KMS-11 (cell line): ENCODE results near the gene RGS10.

Source experiments
- H2AFZ ChIP-seq: fragments of 200-600 bp; sonication (generic); 2 replicates; pipeline ENCODE4 v1.6.1; 2016; ENCODE audit warnings: antibody characterized with exemption, mixed run types, low read depth
- H3K27ac ChIP-seq: fragments of 200-600 bp; sonication (generic); 2 replicates; pipeline ENCODE4 v1.6.1; 2016; ENCODE audit warnings: mild to moderate bottlenecking, mixed run types
- H3K27me3 ChIP-seq: fragments of 200-600 bp; sonication (generic); 2 replicates; pipeline ENCODE4 v1.6.1; 2017; ENCODE audit warnings: mild to moderate bottlenecking, low read depth, mixed run types, moderate library complexity; ENCODE audit not compliant: insufficient read depth
- H3K36me3 ChIP-seq: fragments of 200-600 bp; sonication (generic); 2 replicates; pipeline ENCODE4 v1.6.1; 2017; ENCODE audit warnings: mild to moderate bottlenecking, mixed run types; ENCODE audit not compliant: insufficient read depth
- H3K4me1 ChIP-seq: fragments of 200-600 bp; sonication (generic); 2 replicates; pipeline ENCODE4 v1.6.1; 2016; ENCODE audit warnings: mild to moderate bottlenecking, low read depth, mixed run types; ENCODE audit not compliant: poor library complexity, severe bottlenecking
- H3K4me2 ChIP-seq: fragments of 200-600 bp; sonication (generic); 2 replicates; pipeline ENCODE4 v1.7.0; 2016; ENCODE audit warnings: mild to moderate bottlenecking, mixed run types
- H3K4me3 ChIP-seq: fragments of 200-600 bp; sonication (generic); IDR thresholded peaks from 2 replicates; pipeline ENCODE4 v1.6.1; 2017; ENCODE audit warnings: low read depth, low read length, mixed read lengths; ENCODE audit not compliant: insufficient read depth
- H3K79me2 ChIP-seq: fragments of 200-600 bp; sonication (generic); 2 replicates; pipeline ENCODE4 v1.6.1; 2016; ENCODE audit warnings: low read depth, mixed run types; ENCODE audit not compliant: insufficient read depth
- H3K9ac ChIP-seq: fragments of 200-600 bp; sonication (generic); 2 replicates; pipeline ENCODE4 v1.6.1; 2016; ENCODE audit warnings: mild to moderate bottlenecking, mixed run types
- H4K20me1 ChIP-seq: fragments of 200-600 bp; sonication (generic); 2 replicates; pipeline ENCODE4 v1.6.1; 2016; ENCODE audit warnings: mild to moderate bottlenecking, mixed run types; ENCODE audit not compliant: insufficient read depth
- CTCF ChIP-seq: fragments of 200-600 bp; sonication (generic); conservative IDR thresholded peaks from 2 replicates; pipeline ENCODE4 v1.6.1; 2017; ENCODE audit warnings: low read depth, mild to moderate bottlenecking, antibody characterized with exemption, low read length, moderate library complexity, mixed read lengths

RGS10 gene

GRCh38 chr10:119456435-119456810 is 86.1 kb downstream of the RGS10 start:
- Histone ChIP-seq H3K36me3 (no peaks in the 10 kb centered on the region), H3K79me2 (no peaks in the 10 kb centered on the region), H3K4me1 (no peaks in the 10 kb centered on the region), H3K27me3 (no peaks in the 10 kb centered on the region), H4K20me1 (no peaks in the 10 kb centered on the region), H3K9ac (no peak overlapping the region), H3K4me2 (no peak overlapping the region), H3K4me3 (no peak overlapping the region), H3K27ac (no peak overlapping the region), H2AFZ (no peak overlapping the region)
- TF ChIP-seq CTCF, result no peak

DNA sequence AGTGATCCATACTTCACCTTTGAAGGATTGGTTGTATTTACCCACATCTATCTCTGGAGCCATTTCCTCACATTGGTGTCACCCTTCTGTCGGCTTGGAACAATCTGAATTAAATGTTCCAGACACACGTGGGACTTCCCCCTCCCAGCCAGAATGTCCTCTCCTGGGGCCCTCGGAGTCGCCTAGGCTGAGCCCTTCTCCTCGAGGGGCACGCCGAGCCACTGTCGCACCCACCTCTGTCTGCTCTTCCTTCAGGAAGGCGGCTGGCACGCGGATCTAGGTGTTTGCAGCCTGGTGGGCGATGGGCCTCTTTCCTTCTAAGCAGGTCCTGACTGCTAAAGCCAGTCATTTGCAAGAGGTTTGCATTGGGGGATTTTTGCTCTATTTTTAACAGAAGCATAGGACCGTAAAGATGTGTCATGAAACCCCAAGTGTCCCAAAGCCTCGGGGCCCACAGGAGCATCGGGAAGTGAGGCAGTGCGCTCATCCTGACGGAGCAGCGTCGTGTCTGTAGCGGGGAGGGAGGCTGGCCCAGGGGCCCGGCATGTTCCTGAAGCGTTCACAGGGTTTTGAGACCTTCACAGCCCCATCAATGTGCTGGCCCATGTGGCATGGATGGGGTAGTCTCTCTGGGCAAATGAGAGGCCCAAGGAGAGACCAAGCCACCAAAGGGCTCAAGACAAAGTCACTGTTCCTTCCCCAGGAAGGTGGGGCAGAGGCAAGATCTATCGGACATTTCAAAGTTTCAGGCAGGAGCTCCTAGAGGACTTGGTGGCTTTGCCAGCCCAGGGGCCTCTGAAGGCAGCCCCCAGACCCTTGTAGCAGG is 86.7 kb downstream of the RGS10 start:
- TF ChIP-seq CTCF, result no peak
- Histone ChIP-seq H3K27me3 (no peaks in the 10 kb centered on the region), H4K20me1 (no peaks in the 10 kb centered on the region), H3K4me2 (no peak overlapping the region), H3K79me2 (no peaks in the 10 kb centered on the region), H3K4me3 (no peak overlapping the region), H3K4me1 (no peaks in the 10 kb centered on the region), H3K36me3 (no peaks in the 10 kb centered on the region), H3K9ac (no peak overlapping the region), H3K27ac (no peak overlapping the region), H2AFZ (no peak overlapping the region)

DNA sequence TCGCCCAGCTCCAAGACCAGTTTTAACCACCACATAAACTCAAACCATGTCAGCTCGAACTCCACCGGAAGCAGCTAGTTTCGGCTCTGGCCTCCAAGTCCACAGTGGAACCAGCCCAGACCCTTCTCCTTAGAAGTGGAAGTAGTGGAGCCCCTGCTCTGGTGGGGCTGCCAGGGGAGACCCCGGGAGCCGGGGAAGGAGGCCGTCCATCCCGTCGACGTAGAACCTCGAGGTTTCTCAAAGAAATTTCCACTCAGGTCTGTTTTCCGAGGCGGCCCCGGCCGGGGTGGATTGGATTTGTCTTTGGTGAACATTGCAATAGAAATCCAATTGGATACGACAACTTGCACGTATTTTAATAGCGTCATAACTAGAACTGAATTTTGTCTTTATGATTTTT is 87.5 kb downstream of the RGS10 start:
- Histone ChIP-seq H4K20me1 (no peaks in the 10 kb centered on the region), H3K27me3 (no peaks in the 10 kb centered on the region), H2AFZ (no peak overlapping the region), H3K4me2 (no peak overlapping the region), H3K4me1 (no peaks in the 10 kb centered on the region), H3K79me2 (no peaks in the 10 kb centered on the region), H3K27ac (no peak overlapping the region), H3K36me3 (no peaks in the 10 kb centered on the region), H3K4me3 (no peak overlapping the region), H3K9ac (no peak overlapping the region)
- no peak for TF ChIP-seq CTCF

GRCh38 chr10:119454316-119454715 is 88.2 kb downstream of the RGS10 start:
- Histone ChIP-seq H3K4me2 (no peak overlapping the region), H3K9ac (no peak overlapping the region), H3K79me2 (no peaks in the 10 kb centered on the region), H2AFZ (no peak overlapping the region), H3K36me3 (no peaks in the 10 kb centered on the region), H3K27me3 (no peaks in the 10 kb centered on the region), H3K27ac (no peak overlapping the region), H3K4me3 (no peak overlapping the region), H3K4me1 (no peaks in the 10 kb centered on the region), H4K20me1 (no peaks in the 10 kb centered on the region)
- TF ChIP-seq CTCF, result no peak
